ENCODE data around the gene NAIF1.
"Not testable (repeated sequence)": the region's sequence is repeated elsewhere in the genome, so short reads cannot be mapped to it uniquely, and the experiment has no call there.

Gene NAIF1

GRCh38 chr9:128066713-128067644 is at the start of gene NAIF1:
Gene NAIF1 (minus strand): TSS chr9:128067320. CDS start chr9:128067101, 219 bp downstream.
- DNase-seq, result peak; percentile 98

GRCh38 chr9:128116104-128117083 is 49.3 kb upstream of the NAIF1 start:
- DNase-seq, result no peak

- DNase-seq, result no peak
Observed at GRCh38 chr9:128115187-128116103, 48.3 kb upstream of the NAIF1 start.

- DNase-seq, result no peak
Observed at GRCh38 chr9:128114326-128115186, 47.4 kb upstream of the NAIF1 start.

- DNase-seq, result no peak
Observed at GRCh38 chr9:128113526-128114325, 46.6 kb upstream of the NAIF1 start.

- DNase-seq, result not testable (repeated sequence)
Observed at GRCh38 chr9:128111726-128112125, 44.6 kb upstream of the NAIF1 start.

GRCh38 chr9:128109050-128109709 is 42.1 kb upstream of the NAIF1 start:
- no peak for DNase-seq

- no peak for DNase-seq
Observed at GRCh38 chr9:128108269-128109049, 41.3 kb upstream of the NAIF1 start.

- DNase-seq, result no peak
Observed at GRCh38 chr9:128107468-128108268, 40.5 kb upstream of the NAIF1 start.

GRCh38 chr9:128106940-128107467 is 39.9 kb upstream of the NAIF1 start:
- DNase-seq, result no peak

GRCh38 chr9:128106181-128106939 is 39.2 kb upstream of the NAIF1 start:
- DNase-seq, result no peak

- no peak for DNase-seq
Observed at GRCh38 chr9:128105538-128106175, 38.5 kb upstream of the NAIF1 start.

GRCh38 chr9:128104171-128104618 is 37.1 kb upstream of the NAIF1 start:
- DNase-seq, result no peak

- DNase-seq, result no peak
Observed at GRCh38 chr9:128103589-128103962, 36.5 kb upstream of the NAIF1 start.

- DNase-seq, result no peak
Observed at GRCh38 chr9:128102861-128103588, 35.9 kb upstream of the NAIF1 start.

GRCh38 chr9:128102196-128102595 is 35.1 kb upstream of the NAIF1 start:
- DNase-seq, result no peak
